ENCODE measurements around the gene ILKAP.

DNA sequence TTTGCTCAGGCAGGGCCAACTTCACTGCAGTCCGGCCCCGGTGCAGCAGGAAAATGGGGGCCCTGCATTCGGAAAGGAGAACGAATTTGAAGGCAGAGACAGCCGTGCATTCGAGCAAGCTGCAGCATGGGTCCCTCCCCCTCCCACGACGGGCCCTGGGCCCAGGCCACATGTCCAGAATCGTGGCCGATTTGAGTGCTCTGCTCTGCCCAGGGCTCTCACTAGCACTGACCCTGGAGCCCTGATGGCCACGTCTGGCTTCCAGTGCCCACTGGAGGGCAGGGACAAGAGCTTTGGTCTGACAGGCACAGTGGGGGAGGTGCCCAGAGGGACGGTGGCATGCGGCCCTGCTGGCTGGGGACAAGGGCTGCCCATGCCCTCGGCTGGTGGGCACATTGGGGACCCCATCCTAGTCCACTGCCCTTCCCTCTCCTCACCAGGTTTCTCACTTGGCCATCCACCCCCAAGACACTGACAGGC, 79.5 kb downstream of the ILKAP start:
- TF ChIP-seq, protein P1, sequence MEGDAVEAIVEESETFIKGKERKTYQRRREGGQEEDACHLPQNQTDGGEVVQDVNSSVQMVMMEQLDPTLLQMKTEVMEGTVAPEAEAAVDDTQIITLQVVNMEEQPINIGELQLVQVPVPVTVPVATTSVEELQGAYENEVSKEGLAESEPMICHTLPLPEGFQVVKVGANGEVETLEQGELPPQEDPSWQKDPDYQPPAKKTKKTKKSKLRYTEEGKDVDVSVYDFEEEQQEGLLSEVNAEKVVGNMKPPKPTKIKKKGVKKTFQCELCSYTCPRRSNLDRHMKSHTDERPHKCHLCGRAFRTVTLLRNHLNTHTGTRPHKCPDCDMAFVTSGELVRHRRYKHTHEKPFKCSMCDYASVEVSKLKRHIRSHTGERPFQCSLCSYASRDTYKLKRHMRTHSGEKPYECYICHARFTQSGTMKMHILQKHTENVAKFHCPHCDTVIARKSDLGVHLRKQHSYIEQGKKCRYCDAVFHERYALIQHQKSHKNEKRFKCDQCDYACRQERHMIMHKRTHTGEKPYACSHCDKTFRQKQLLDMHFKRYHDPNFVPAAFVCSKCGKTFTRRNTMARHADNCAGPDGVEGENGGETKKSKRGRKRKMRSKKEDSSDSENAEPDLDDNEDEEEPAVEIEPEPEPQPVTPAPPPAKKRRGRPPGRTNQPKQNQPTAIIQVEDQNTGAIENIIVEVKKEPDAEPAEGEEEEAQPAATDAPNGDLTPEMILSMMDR (IDR thresholded peaks at IDR 0.05), result no peak
- TF ChIP-seq POLR2AphosphoS5 (IDR thresholded peaks at IDR 0.05; ENCODE audit: low read depth, low read length), result no peak
- TF ChIP-seq, protein P2, sequence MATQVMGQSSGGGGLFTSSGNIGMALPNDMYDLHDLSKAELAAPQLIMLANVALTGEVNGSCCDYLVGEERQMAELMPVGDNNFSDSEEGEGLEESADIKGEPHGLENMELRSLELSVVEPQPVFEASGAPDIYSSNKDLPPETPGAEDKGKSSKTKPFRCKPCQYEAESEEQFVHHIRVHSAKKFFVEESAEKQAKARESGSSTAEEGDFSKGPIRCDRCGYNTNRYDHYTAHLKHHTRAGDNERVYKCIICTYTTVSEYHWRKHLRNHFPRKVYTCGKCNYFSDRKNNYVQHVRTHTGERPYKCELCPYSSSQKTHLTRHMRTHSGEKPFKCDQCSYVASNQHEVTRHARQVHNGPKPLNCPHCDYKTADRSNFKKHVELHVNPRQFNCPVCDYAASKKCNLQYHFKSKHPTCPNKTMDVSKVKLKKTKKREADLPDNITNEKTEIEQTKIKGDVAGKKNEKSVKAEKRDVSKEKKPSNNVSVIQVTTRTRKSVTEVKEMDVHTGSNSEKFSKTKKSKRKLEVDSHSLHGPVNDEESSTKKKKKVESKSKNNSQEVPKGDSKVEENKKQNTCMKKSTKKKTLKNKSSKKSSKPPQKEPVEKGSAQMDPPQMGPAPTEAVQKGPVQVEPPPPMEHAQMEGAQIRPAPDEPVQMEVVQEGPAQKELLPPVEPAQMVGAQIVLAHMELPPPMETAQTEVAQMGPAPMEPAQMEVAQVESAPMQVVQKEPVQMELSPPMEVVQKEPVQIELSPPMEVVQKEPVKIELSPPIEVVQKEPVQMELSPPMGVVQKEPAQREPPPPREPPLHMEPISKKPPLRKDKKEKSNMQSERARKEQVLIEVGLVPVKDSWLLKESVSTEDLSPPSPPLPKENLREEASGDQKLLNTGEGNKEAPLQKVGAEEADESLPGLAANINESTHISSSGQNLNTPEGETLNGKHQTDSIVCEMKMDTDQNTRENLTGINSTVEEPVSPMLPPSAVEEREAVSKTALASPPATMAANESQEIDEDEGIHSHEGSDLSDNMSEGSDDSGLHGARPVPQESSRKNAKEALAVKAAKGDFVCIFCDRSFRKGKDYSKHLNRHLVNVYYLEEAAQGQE (IDR thresholded peaks at IDR 0.05; ENCODE audit: insufficient read depth in 1 of 2, low read depth in 2 of 2, low read length in 1 of 2), result no peak

Data from Panc1 (cell line).